KMS-11 (cell line): ENCODE data around the gene CLDN24.

Experiments
- H2AFZ ChIP-seq: fragments of 200-600 bp; sonication (generic); 2 replicates; pipeline ENCODE4 v1.6.1; 2016; ENCODE audit warnings: antibody characterized with exemption, mixed run types, low read depth
- H3K27ac ChIP-seq: fragments of 200-600 bp; sonication (generic); 2 replicates; pipeline ENCODE4 v1.6.1; 2016; ENCODE audit warnings: mild to moderate bottlenecking, mixed run types
- H3K27me3 ChIP-seq: fragments of 200-600 bp; sonication (generic); 2 replicates; pipeline ENCODE4 v1.6.1; 2017; ENCODE audit warnings: mild to moderate bottlenecking, low read depth, mixed run types, moderate library complexity; ENCODE audit not compliant: insufficient read depth
- H3K36me3 ChIP-seq: fragments of 200-600 bp; sonication (generic); 2 replicates; pipeline ENCODE4 v1.6.1; 2017; ENCODE audit warnings: mild to moderate bottlenecking, mixed run types; ENCODE audit not compliant: insufficient read depth
- H3K4me1 ChIP-seq: fragments of 200-600 bp; sonication (generic); 2 replicates; pipeline ENCODE4 v1.6.1; 2016; ENCODE audit warnings: mild to moderate bottlenecking, low read depth, mixed run types; ENCODE audit not compliant: poor library complexity, severe bottlenecking
- H3K4me2 ChIP-seq: fragments of 200-600 bp; sonication (generic); 2 replicates; pipeline ENCODE4 v1.7.0; 2016; ENCODE audit warnings: mild to moderate bottlenecking, mixed run types
- H3K4me3 ChIP-seq: fragments of 200-600 bp; sonication (generic); IDR thresholded peaks from 2 replicates; pipeline ENCODE4 v1.6.1; 2017; ENCODE audit warnings: low read depth, low read length, mixed read lengths; ENCODE audit not compliant: insufficient read depth
- H3K79me2 ChIP-seq: fragments of 200-600 bp; sonication (generic); 2 replicates; pipeline ENCODE4 v1.6.1; 2016; ENCODE audit warnings: low read depth, mixed run types; ENCODE audit not compliant: insufficient read depth
- H3K9ac ChIP-seq: fragments of 200-600 bp; sonication (generic); 2 replicates; pipeline ENCODE4 v1.6.1; 2016; ENCODE audit warnings: mild to moderate bottlenecking, mixed run types
- H4K20me1 ChIP-seq: fragments of 200-600 bp; sonication (generic); 2 replicates; pipeline ENCODE4 v1.6.1; 2016; ENCODE audit warnings: mild to moderate bottlenecking, mixed run types; ENCODE audit not compliant: insufficient read depth
- CTCF ChIP-seq: fragments of 200-600 bp; sonication (generic); conservative IDR thresholded peaks from 2 replicates; pipeline ENCODE4 v1.6.1; 2017; ENCODE audit warnings: low read depth, mild to moderate bottlenecking, antibody characterized with exemption, low read length, moderate library complexity, mixed read lengths

Gene CLDN24

GRCh38 chr4:183321516-183321915, 710 bp downstream of the CLDN24 start:
- Histone ChIP-seq H3K27ac (no peak overlapping the region), H3K79me2 (no peaks in the 10 kb centered on the region), H4K20me1 (no peaks in the 10 kb centered on the region), H3K36me3 (no peaks in the 10 kb centered on the region), H3K4me1 (no peaks in the 10 kb centered on the region), H3K9ac (no peak overlapping the region), H3K4me3 (no peak overlapping the region), H2AFZ (no peak overlapping the region), H3K27me3 (no peaks in the 10 kb centered on the region), H3K4me2 (no peak overlapping the region)
- no peak for TF ChIP-seq CTCF

- no peak overlapping the region for H3K4me3 ChIP-seq
- H3K9ac ChIP-seq: no peak overlapping the region
These were observed 1.1 kb downstream of the CLDN24 start for GRCh38 chr4:183321079-183321478.

GRCh38 chr4:183320211-183321059, 1.8 kb downstream of the CLDN24 start, which contains the start of gene CLDN22:
CLDN22 (minus strand) TSS chr4:183320276; CDS start chr4:183320218, 58 bp downstream.
- Histone ChIP-seq H3K27me3 (no peaks in the 10 kb centered on the region), H3K4me2 (no peak within 1 kb of the TSS), H3K79me2 (no peaks in the 10 kb centered on the region), H3K9ac (no peak within 1 kb of the TSS), H3K4me3 (no peak within 1 kb of the TSS), H4K20me1 (no peaks in the 10 kb centered on the region), H3K4me1 (no peaks in the 10 kb centered on the region), H3K27ac (no peak within 1 kb of the TSS), H3K36me3 (no peaks in the 10 kb centered on the region), H2AFZ (no peak within 1 kb of the TSS)
- no peak for TF ChIP-seq CTCF

More at GRCh38 chr4:183321079-183321478, 1.1 kb downstream of the CLDN24 start:
- Histone ChIP-seq H3K79me2 (no peaks in the 10 kb centered on the region), H3K27me3 (no peaks in the 10 kb centered on the region), H4K20me1 (no peaks in the 10 kb centered on the region), H3K36me3 (no peaks in the 10 kb centered on the region), H3K4me1 (no peaks in the 10 kb centered on the region), H2AFZ (no peak overlapping the region), H3K4me2 (no peak overlapping the region), H3K27ac (no peak overlapping the region)
- no peak for TF ChIP-seq CTCF

GRCh38 chr4:183318656-183319055, 3.6 kb downstream of the CLDN24 start:
- no peaks in the 10 kb centered on the region for H3K36me3 ChIP-seq
- H3K27me3 ChIP-seq: no peaks in the 10 kb centered on the region
- TF ChIP-seq CTCF: no peak
- H3K4me3 ChIP-seq: no peak overlapping the region
- H3K4me1 ChIP-seq: no peaks in the 10 kb centered on the region
- no peak overlapping the region for H3K4me2 ChIP-seq
- H3K27ac ChIP-seq: no peak overlapping the region
- no peak overlapping the region for H3K9ac ChIP-seq
- no peak overlapping the region for H2AFZ ChIP-seq
- H4K20me1 ChIP-seq: no peaks in the 10 kb centered on the region
- no peaks in the 10 kb centered on the region for H3K79me2 ChIP-seq
